SK-N-MC (cell line): ENCODE results near the gene PRRX1.

Experiments used
- EZH2 ChIP-seq: fragments of 200-600 bp; sonication (generic); IDR thresholded peaks from one replicate; pipeline ENCODE4 v1.6.1; 2017; ENCODE audit warnings: antibody characterized with exemption
- POLR2AphosphoS5 ChIP-seq: IDR thresholded peaks from 2 replicates; pipeline ENCODE4 v1.6.1; 2012; ENCODE audit warnings: mild to moderate bottlenecking, low read depth, low read length, borderline replicate concordance

GRCh38 chr1:170675865-170676264, 11.9 kb downstream of the PRRX1 start:
- no peak for TF ChIP-seq POLR2AphosphoS5
- TF ChIP-seq EZH2: no peak
